WTC11 (cell line): Measurements from ENCODE around the gene SERP2. TPM values are rescaled to one million over a fixed set of nuclear protein-coding genes. Genes with fewer than 3 reads are reported as not detected.

Source experiments
- ATAC-seq: fragments of 200-7000 bp; cut with Tn5 transposase; 2 replicates; pipeline ENCODE4 v1.10.0; 2021; ENCODE audit warnings: mild to moderate bottlenecking, moderate library complexity
- CTCF ChIA-PET: fragments of 300-600 bp; sonication (Branson Sonifier 250); formaldehyde crosslinking; loops from one replicate; lab custom pipeline; 2021; ENCODE audit warnings: antibody characterized with exemption; lab: Charles Lee
- POLR2A ChIA-PET: fragments of 350-600 bp; sonication (Branson Sonifier 250); formaldehyde crosslinking; loops from one replicate; lab custom pipeline; 2021; ENCODE audit warnings: antibody characterized with exemption; lab: Charles Lee
- DNase-seq: peaks from one replicate; pipeline ENCODE4 v3.0.0; 2021; ENCODE audit warnings: low spot score
- H3K27ac Mint-ChIP-seq: 2 replicates; pipeline ENCODE4 v1.8.0; 2021; ENCODE audit warnings: mixed read lengths
- H3K27me3 Mint-ChIP-seq: 2 replicates; pipeline ENCODE4 v1.8.0; 2021; ENCODE audit warnings: low read depth, mild to moderate bottlenecking, moderate library complexity, mixed read lengths
- H3K36me3 Mint-ChIP-seq: 2 replicates; pipeline ENCODE4 v1.8.0; 2021; ENCODE audit warnings: mixed read lengths
- H3K4me1 Mint-ChIP-seq: 2 replicates; pipeline ENCODE4 v1.8.0; 2022; ENCODE audit warnings: mixed read lengths
- H3K4me3 Mint-ChIP-seq: 2 replicates; pipeline ENCODE4 v1.8.0; 2021; ENCODE audit warnings: mild to moderate bottlenecking, moderate library complexity, mixed read lengths
- H3K9me3 Mint-ChIP-seq: 2 replicates; pipeline ENCODE4 v1.8.0; 2021; ENCODE audit warnings: mixed read lengths
- CREB1 ChIP-seq: sonication (generic); formaldehyde crosslinking; IDR thresholded peaks from 2 replicates; pipeline ENCODE4 v1.8.0; 2023; ENCODE audit warnings: mild to moderate bottlenecking, missing genetic modification reagents
- ESRRA ChIP-seq: sonication (generic); formaldehyde crosslinking; IDR thresholded peaks from 2 replicates; pipeline ENCODE4 v1.8.1; 2022; ENCODE audit warnings: mild to moderate bottlenecking, missing genetic modification reagents, borderline replicate concordance
- GABPB1 ChIP-seq: sonication (generic); formaldehyde crosslinking; IDR thresholded peaks from 2 replicates; pipeline ENCODE4 v1.8.1; 2023; ENCODE audit warnings: mild to moderate bottlenecking, missing genetic modification reagents
- GRHL2 ChIP-seq: fragments of 250-450 bp; sonication (Bioruptor Pico); IDR thresholded peaks from 2 replicates; pipeline ENCODE4 v1.8.0; 2022; ENCODE audit warnings: mild to moderate bottlenecking, moderate library complexity; ENCODE audit not compliant: insufficient replicate concordance, severe bottlenecking
- IRF2 ChIP-seq: sonication (generic); formaldehyde crosslinking; IDR thresholded peaks from 2 replicates; pipeline ENCODE4 v1.8.0; 2022; ENCODE audit warnings: low read depth, missing genetic modification reagents, borderline replicate concordance
- MYBL2 ChIP-seq: sonication (generic); formaldehyde crosslinking; IDR thresholded peaks from 2 replicates; pipeline ENCODE4 v1.8.1; 2023; ENCODE audit warnings: mild to moderate bottlenecking, moderate library complexity, missing genetic modification reagents
- NFE2L1 ChIP-seq: sonication (generic); formaldehyde crosslinking; IDR thresholded peaks from 2 replicates; pipeline ENCODE4 v1.8.1; 2023; ENCODE audit warnings: missing genetic modification reagents
- NR1H2 ChIP-seq: sonication (generic); formaldehyde crosslinking; IDR thresholded peaks from 2 replicates; pipeline ENCODE4 v1.9.0; 2021; ENCODE audit warnings: mild to moderate bottlenecking, moderate library complexity, missing genetic modification reagents
- RELA ChIP-seq: sonication (generic); formaldehyde crosslinking; IDR thresholded peaks from 2 replicates; pipeline ENCODE4 v1.8.1; 2022; ENCODE audit warnings: missing genetic modification reagents, mild to moderate bottlenecking, borderline replicate concordance
- SMAD4 ChIP-seq: sonication (generic); formaldehyde crosslinking; IDR thresholded peaks from 2 replicates; pipeline ENCODE4 v1.8.0; 2022; ENCODE audit warnings: mild to moderate bottlenecking, missing genetic modification reagents
- TEAD1 ChIP-seq: sonication (generic); formaldehyde crosslinking; IDR thresholded peaks from 2 replicates; pipeline ENCODE4 v1.8.0; 2022; ENCODE audit warnings: mild to moderate bottlenecking, missing genetic modification reagents
- ZNF138 ChIP-seq: sonication (generic); formaldehyde crosslinking; conservative IDR thresholded peaks from 2 replicates; pipeline ENCODE4 v1.8.1; 2022; ENCODE audit warnings: mild to moderate bottlenecking, moderate library complexity, missing genetic modification reagents
- ZNF232 ChIP-seq: sonication (generic); formaldehyde crosslinking; IDR thresholded peaks from 2 replicates; pipeline ENCODE4 v1.8.0; 2022; ENCODE audit warnings: mild to moderate bottlenecking, missing genetic modification reagents
- total RNA-seq: library from RNA; stranded (reverse); gene quantifications from 3 replicates; pipeline ENCODE4 v1.2.3, GENCODE V29; 2021
- TF ChIP-seq, protein P1 (sequence below): fragments of 250-450 bp; sonication (Bioruptor Pico); IDR thresholded peaks from 2 replicates; pipeline ENCODE4 v1.9.0; 2021; ENCODE audit warnings: mild to moderate bottlenecking, borderline replicate concordance
- TF ChIP-seq, protein P2 (sequence below): fragments of 250-450 bp; sonication (Bioruptor Pico); IDR thresholded peaks from 2 replicates; pipeline ENCODE4 v1.8.0; 2021; ENCODE audit warnings: mild to moderate bottlenecking
- TF ChIP-seq, protein P3 (sequence below): sonication (generic); formaldehyde crosslinking; IDR thresholded peaks from 2 replicates; pipeline ENCODE4 v1.8.1; 2022; ENCODE audit warnings: low read depth, mild to moderate bottlenecking, moderate library complexity, missing genetic modification reagents, borderline replicate concordance
- TF ChIP-seq, protein P4 (sequence below): fragments of 250-450 bp; sonication (Bioruptor Pico); IDR thresholded peaks from 2 replicates; pipeline ENCODE4 v1.9.0; 2021; ENCODE audit warnings: mild to moderate bottlenecking
- TF ChIP-seq, protein P5 (sequence below): sonication (generic); formaldehyde crosslinking; IDR thresholded peaks from 2 replicates; pipeline ENCODE4 v1.8.1; 2023; ENCODE audit warnings: mild to moderate bottlenecking, missing genetic modification reagents, moderate library complexity
- TF ChIP-seq, protein P6 (sequence below): sonication (generic); formaldehyde crosslinking; IDR thresholded peaks from 2 replicates; pipeline ENCODE4 v1.8.0; 2022; ENCODE audit warnings: mild to moderate bottlenecking, missing genetic modification reagents

SERP2 gene
- total RNA-seq, 1 experiment from 2014 or later = 1.2 TPM

DNA sequence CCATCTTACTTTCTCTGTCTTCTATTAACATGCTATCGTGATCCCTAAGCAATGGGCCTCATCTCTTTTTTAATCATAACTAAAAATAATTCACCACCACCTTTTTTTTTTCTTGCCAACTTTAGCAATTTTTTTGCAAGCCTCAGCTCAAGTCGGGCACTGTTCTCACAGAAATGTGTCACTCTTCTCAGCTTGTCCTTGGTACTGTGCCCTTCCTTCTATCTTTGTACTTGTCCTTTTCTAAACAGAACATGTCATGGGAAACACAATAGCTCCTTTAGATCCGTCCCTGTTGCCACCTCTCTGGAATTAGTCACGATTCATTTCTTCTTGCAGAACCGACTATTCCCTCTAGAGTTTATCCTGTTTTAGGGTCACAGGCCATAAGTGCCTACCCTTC is 10.3 kb downstream of the SERP2 start (continued):
- TF ChIP-seq, protein P1, sequence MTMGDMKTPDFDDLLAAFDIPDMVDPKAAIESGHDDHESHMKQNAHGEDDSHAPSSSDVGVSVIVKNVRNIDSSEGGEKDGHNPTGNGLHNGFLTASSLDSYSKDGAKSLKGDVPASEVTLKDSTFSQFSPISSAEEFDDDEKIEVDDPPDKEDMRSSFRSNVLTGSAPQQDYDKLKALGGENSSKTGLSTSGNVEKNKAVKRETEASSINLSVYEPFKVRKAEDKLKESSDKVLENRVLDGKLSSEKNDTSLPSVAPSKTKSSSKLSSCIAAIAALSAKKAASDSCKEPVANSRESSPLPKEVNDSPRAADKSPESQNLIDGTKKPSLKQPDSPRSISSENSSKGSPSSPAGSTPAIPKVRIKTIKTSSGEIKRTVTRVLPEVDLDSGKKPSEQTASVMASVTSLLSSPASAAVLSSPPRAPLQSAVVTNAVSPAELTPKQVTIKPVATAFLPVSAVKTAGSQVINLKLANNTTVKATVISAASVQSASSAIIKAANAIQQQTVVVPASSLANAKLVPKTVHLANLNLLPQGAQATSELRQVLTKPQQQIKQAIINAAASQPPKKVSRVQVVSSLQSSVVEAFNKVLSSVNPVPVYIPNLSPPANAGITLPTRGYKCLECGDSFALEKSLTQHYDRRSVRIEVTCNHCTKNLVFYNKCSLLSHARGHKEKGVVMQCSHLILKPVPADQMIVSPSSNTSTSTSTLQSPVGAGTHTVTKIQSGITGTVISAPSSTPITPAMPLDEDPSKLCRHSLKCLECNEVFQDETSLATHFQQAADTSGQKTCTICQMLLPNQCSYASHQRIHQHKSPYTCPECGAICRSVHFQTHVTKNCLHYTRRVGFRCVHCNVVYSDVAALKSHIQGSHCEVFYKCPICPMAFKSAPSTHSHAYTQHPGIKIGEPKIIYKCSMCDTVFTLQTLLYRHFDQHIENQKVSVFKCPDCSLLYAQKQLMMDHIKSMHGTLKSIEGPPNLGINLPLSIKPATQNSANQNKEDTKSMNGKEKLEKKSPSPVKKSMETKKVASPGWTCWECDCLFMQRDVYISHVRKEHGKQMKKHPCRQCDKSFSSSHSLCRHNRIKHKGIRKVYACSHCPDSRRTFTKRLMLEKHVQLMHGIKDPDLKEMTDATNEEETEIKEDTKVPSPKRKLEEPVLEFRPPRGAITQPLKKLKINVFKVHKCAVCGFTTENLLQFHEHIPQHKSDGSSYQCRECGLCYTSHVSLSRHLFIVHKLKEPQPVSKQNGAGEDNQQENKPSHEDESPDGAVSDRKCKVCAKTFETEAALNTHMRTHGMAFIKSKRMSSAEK = no peak

DNA sequence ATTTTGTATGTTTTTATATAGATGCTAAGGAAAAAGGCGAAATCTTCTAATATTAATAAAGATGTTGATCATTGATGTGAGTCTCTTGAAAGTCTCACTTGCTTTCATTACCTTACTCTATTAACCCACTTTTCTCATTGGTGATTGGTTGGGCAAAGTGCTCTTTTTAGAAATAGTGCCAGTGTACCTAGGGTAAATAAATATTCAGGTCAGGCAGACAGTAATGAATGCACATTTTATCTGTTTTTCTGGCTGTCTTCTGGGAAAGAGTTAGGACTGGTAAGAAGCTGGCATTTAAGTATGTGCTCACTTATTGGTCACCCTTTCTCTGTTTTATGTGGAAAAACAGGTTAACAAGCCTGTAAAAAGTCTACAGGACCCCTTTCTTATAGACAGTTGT is 11.2 kb downstream of the SERP2 start:
- H3K9me3 Mint-ChIP-seq = no peaks in the 10 kb centered on the region
- ChIA-PET CTCF (no interaction called here), POLR2A (no interaction called here)
- peaks cover 16% of the 10 kb centered on the region for H3K4me1 Mint-ChIP-seq
- no peak overlapping the region for H3K27ac Mint-ChIP-seq
- H3K27me3 Mint-ChIP-seq = no peaks in the 10 kb centered on the region
- H3K4me3 Mint-ChIP-seq = no peak overlapping the region
- ATAC-seq = no peak
- no peak for TF ChIP-seq ESRRA
- TF ChIP-seq, protein P2, sequence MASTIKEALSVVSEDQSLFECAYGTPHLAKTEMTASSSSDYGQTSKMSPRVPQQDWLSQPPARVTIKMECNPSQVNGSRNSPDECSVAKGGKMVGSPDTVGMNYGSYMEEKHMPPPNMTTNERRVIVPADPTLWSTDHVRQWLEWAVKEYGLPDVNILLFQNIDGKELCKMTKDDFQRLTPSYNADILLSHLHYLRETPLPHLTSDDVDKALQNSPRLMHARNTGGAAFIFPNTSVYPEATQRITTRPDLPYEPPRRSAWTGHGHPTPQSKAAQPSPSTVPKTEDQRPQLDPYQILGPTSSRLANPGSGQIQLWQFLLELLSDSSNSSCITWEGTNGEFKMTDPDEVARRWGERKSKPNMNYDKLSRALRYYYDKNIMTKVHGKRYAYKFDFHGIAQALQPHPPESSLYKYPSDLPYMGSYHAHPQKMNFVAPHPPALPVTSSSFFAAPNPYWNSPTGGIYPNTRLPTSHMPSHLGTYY = no peak
- TF ChIP-seq, protein P3, sequence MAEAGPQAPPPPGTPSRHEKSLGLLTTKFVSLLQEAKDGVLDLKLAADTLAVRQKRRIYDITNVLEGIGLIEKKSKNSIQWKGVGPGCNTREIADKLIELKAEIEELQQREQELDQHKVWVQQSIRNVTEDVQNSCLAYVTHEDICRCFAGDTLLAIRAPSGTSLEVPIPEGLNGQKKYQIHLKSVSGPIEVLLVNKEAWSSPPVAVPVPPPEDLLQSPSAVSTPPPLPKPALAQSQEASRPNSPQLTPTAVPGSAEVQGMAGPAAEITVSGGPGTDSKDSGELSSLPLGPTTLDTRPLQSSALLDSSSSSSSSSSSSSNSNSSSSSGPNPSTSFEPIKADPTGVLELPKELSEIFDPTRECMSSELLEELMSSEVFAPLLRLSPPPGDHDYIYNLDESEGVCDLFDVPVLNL = no peak
- TF ChIP-seq, protein P4, sequence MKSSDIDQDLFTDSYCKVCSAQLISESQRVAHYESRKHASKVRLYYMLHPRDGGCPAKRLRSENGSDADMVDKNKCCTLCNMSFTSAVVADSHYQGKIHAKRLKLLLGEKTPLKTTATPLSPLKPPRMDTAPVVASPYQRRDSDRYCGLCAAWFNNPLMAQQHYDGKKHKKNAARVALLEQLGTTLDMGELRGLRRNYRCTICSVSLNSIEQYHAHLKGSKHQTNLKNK (CRISPR knock-in tag) = no peak
- no peak for TF ChIP-seq ZNF138 (CRISPR knock-in tag)
- TF ChIP-seq CREB1 = no peak
- TF ChIP-seq, protein P5, sequence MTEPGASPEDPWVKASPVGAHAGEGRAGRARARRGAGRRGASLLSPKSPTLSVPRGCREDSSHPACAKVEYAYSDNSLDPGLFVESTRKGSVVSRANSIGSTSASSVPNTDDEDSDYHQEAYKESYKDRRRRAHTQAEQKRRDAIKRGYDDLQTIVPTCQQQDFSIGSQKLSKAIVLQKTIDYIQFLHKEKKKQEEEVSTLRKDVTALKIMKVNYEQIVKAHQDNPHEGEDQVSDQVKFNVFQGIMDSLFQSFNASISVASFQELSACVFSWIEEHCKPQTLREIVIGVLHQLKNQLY (CRISPR knock-in tag) = no peak
- no peak for TF ChIP-seq NFE2L1 (CRISPR knock-in tag)
- no peak for TF ChIP-seq MYBL2 (CRISPR knock-in tag)
- no peak for TF ChIP-seq RELA (CRISPR knock-in tag)
- no peak for TF ChIP-seq IRF2 (CRISPR knock-in tag)
- TF ChIP-seq, protein P6, sequence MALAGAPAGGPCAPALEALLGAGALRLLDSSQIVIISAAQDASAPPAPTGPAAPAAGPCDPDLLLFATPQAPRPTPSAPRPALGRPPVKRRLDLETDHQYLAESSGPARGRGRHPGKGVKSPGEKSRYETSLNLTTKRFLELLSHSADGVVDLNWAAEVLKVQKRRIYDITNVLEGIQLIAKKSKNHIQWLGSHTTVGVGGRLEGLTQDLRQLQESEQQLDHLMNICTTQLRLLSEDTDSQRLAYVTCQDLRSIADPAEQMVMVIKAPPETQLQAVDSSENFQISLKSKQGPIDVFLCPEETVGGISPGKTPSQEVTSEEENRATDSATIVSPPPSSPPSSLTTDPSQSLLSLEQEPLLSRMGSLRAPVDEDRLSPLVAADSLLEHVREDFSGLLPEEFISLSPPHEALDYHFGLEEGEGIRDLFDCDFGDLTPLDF = no peak
- no peak for TF ChIP-seq GRHL2
- TF ChIP-seq ZNF232 (CRISPR knock-in tag) = no peak
- TF ChIP-seq NR1H2 (CRISPR knock-in tag) = no peak
- no peak for TF ChIP-seq SMAD4
- no peak for TF ChIP-seq GABPB1
- TF ChIP-seq TEAD1 (CRISPR knock-in tag) = no peak
- no peaks in the 10 kb centered on the region for H3K36me3 Mint-ChIP-seq
- DNase-seq = no peak
